GM23338 (cell line): ENCODE results near the gene CENPS. TPM values are rescaled to one million over a fixed set of nuclear protein-coding genes. Genes with fewer than 3 reads are reported as not detected.
A peak's percentile ranks its signal among the peaks of the same experiment; 100 is the strongest.

Experiments
- ATAC-seq: fragments of 200-7000 bp; cut with Tn5 transposase; 3 replicates; pipeline ENCODE4 v1.9.1; 2020
- DNase-seq: peaks from one replicate; pipeline ENCODE4 v3.0.0-alpha.2; 2015; ENCODE audit warnings: low spot score
- H2AFZ ChIP-seq: fragments of 200-600 bp; sonication (generic); 2 replicates; pipeline ENCODE4 v1.8.0; 2016; ENCODE audit warnings: antibody characterized with exemption, mild to moderate bottlenecking, moderate library complexity
- H3F3A ChIP-seq: fragments of 200-600 bp; sonication (generic); replicated peaks from 2 replicates; pipeline ENCODE4 v1.8.0; 2017; ENCODE audit warnings: antibody characterized with exemption, mixed run types, low read depth
- H3K27ac ChIP-seq: fragments of 200-600 bp; sonication (generic); 2 replicates; pipeline ENCODE4 v1.6.1; 2016; ENCODE audit warnings: low read depth
- H3K27me3 ChIP-seq: fragments of 200-600 bp; sonication (generic); 2 replicates; pipeline ENCODE4 v1.8.0; 2016; ENCODE audit warnings: mild to moderate bottlenecking, mixed run types, moderate library complexity; ENCODE audit not compliant: insufficient read depth
- H3K36me3 ChIP-seq: fragments of 200-600 bp; sonication (generic); 2 replicates; pipeline ENCODE4 v1.8.0; 2016; ENCODE audit warnings: mild to moderate bottlenecking; ENCODE audit not compliant: insufficient read depth
- H3K4me1 ChIP-seq: fragments of 200-600 bp; sonication (generic); 2 replicates; pipeline ENCODE4 v1.8.0; 2016; ENCODE audit warnings: mild to moderate bottlenecking, moderate library complexity; ENCODE audit not compliant: insufficient read depth
- H3K4me2 ChIP-seq: fragments of 200-600 bp; sonication (generic); 2 replicates; pipeline ENCODE4 v1.7.1; 2017; ENCODE audit warnings: mixed run types
- H3K4me3 ChIP-seq: fragments of 200-600 bp; sonication (generic); 2 replicates; pipeline ENCODE4 v1.6.1; 2016; ENCODE audit warnings: mixed run types
- H3K79me2 ChIP-seq: fragments of 200-600 bp; sonication (generic); replicated peaks from 2 replicates; pipeline ENCODE4 v1.8.0; 2017; ENCODE audit warnings: mild to moderate bottlenecking; ENCODE audit not compliant: insufficient read depth
- H3K9me2 ChIP-seq: fragments of 200-600 bp; sonication (generic); 2 replicates; pipeline ENCODE4 v1.8.0; 2017; ENCODE audit not compliant: insufficient read depth
- H4K20me1 ChIP-seq: fragments of 200-600 bp; sonication (generic); replicated peaks from 2 replicates; pipeline ENCODE4 v1.8.0; 2017; ENCODE audit warnings: mild to moderate bottlenecking; ENCODE audit not compliant: insufficient read depth
- H3K27ac Mint-ChIP-seq: 2 replicates; pipeline ENCODE4 v1.8.0; 2020; ENCODE audit warnings: inconsistent platforms, mild to moderate bottlenecking, moderate library complexity, mixed read lengths
- H3K27me3 Mint-ChIP-seq: 3 replicates; pipeline ENCODE4 v1.8.0; 2022; ENCODE audit warnings: low read depth, mild to moderate bottlenecking, moderate library complexity, mixed read lengths, inconsistent platforms; ENCODE audit not compliant: insufficient read depth, poor library complexity
- H3K36me3 Mint-ChIP-seq: 3 replicates; pipeline ENCODE4 v1.8.0; 2021; ENCODE audit warnings: low read depth, mild to moderate bottlenecking, inconsistent platforms, moderate library complexity, mixed read lengths
- H3K4me1 Mint-ChIP-seq: 3 replicates; pipeline ENCODE4 v1.8.0; 2020; ENCODE audit warnings: mild to moderate bottlenecking, inconsistent platforms, mixed read lengths
- H3K4me3 Mint-ChIP-seq: 3 replicates; pipeline ENCODE4 v1.8.0; 2021; ENCODE audit warnings: moderate library complexity, mild to moderate bottlenecking, inconsistent platforms, mixed read lengths
- H3K9me3 Mint-ChIP-seq: 3 replicates; pipeline ENCODE4 v1.8.0; 2020; ENCODE audit warnings: moderate library complexity, mild to moderate bottlenecking, inconsistent platforms, mixed read lengths
- CREB1 ChIP-seq: fragments of 250-450 bp; sonication (Bioruptor Pico); IDR thresholded peaks from 2 replicates; pipeline ENCODE4 v1.5.0; 2020; ENCODE audit warnings: low read depth, mild to moderate bottlenecking, moderate library complexity
- CTCF ChIP-seq, 2 experiments: fragments of 200-600 bp in 1 of 2; sonication (generic) in 1 of 2; conservative IDR thresholded peaks; 2 replicates each; pipeline versions ENCODE4 v1.5.1 to v1.6.1; 2016 to 2017; ENCODE audit warnings: antibody characterized with exemption in 2 of 2, low read depth in 2 of 2, mild to moderate bottlenecking in 2 of 2, moderate library complexity in 1 of 2
- ETS1 ChIP-seq: IDR thresholded peaks from 2 replicates; pipeline ENCODE4 v1.6.1; 2016; ENCODE audit warnings: antibody characterized with exemption
- EZH2 ChIP-seq: fragments of 200-600 bp; sonication (generic); IDR thresholded peaks from one replicate; pipeline ENCODE4 v1.8.0; 2017; ENCODE audit warnings: antibody characterized with exemption, mild to moderate bottlenecking, low read depth; ENCODE audit not compliant: unreplicated experiment
- EZH2phosphoT487 ChIP-seq: fragments of 200-600 bp; sonication (generic); IDR thresholded peaks from one replicate; pipeline ENCODE4 v1.8.1; 2018; ENCODE audit warnings: antibody characterized with exemption; ENCODE audit not compliant: unreplicated experiment
- JUNB ChIP-seq: IDR thresholded peaks from one replicate; pipeline ENCODE4 v1.6.1; 2016; ENCODE audit warnings: antibody characterized with exemption; ENCODE audit not compliant: unreplicated experiment
- NANOG ChIP-seq: IDR thresholded peaks from 2 replicates; pipeline ENCODE4 v1.6.1; 2016; ENCODE audit warnings: antibody characterized with exemption, borderline replicate concordance
- POLR2AphosphoS5 ChIP-seq: IDR thresholded peaks from 2 replicates; pipeline ENCODE4 v1.6.1; 2016; ENCODE audit warnings: antibody characterized with exemption, low read depth
- REST ChIP-seq: IDR thresholded peaks from one replicate; pipeline ENCODE4 v1.6.1; 2018; ENCODE audit warnings: antibody characterized with exemption; ENCODE audit not compliant: unreplicated experiment
- STAT1 ChIP-seq: IDR thresholded peaks from one replicate; pipeline ENCODE4 v1.6.1; 2016; ENCODE audit warnings: antibody characterized with exemption; ENCODE audit not compliant: unreplicated experiment
- ZNF114 ChIP-seq: fragments of 250-450 bp; sonication (Bioruptor Pico); IDR thresholded peaks from 2 replicates; pipeline ENCODE4 v1.5.0; 2020; ENCODE audit warnings: mild to moderate bottlenecking, moderate library complexity
- ZNF331 ChIP-seq: fragments of 250-450 bp; sonication (Bioruptor Pico); IDR thresholded peaks from 2 replicates; pipeline ENCODE4 v1.5.0; 2020; ENCODE audit warnings: low read depth, mild to moderate bottlenecking, moderate library complexity
- long read RNA-seq: library from polyadenylated mRNA; unstranded; transcript quantifications from one replicate; pipeline ENCODE4 v2.0.0, GENCODE V29; 2020; ENCODE audit not compliant: unreplicated experiment
- polyA plus RNA-seq: library from polyadenylated mRNA; unstranded; fragments of >200 nt; fragmentation: Nextera tagmentation; extraction: Ambion mirVana; gene quantifications from 2 replicates; pipeline ENCODE4 v1.2.1, GENCODE V29; 2016
- total RNA-seq: library from RNA; depleted of rRNA; stranded (reverse); fragments of >200 nt; shearing (Covaris generic); gene quantifications from 2 replicates; pipeline ENCODE4 v1.2.3, GENCODE V29; 2014; rRNA removed

Gene CENPS
- total RNA-seq: 4.7 and 8.6 TPM in 2 replicates
- 22.6 and 31.3 TPM in 2 replicates for polyA plus RNA-seq
- long read RNA-seq, transcript CENPS-201 (5 exons, 896 nt): minor isoform, 6 of 17 reads
- long read RNA-seq, transcript CENPS-204 (5 exons, 914 nt): major isoform, 10 of 17 reads
- long read RNA-seq, partial matches to known transcripts: 0 of 17 reads
- long read RNA-seq, other reads (novel, unspliced or antisense): 1 of 17 reads

- no peaks in the 10 kb centered on the region for H3K36me3 ChIP-seq
- peaks cover 10% of the 10 kb centered on the region for H3F3A ChIP-seq
- DNase-seq (peak; percentile 98), ATAC-seq (peak; percentile 92)
- TF ChIP-seq CTCF (conservative IDR thresholded peaks at IDR 0.05; ENCODE audit: low read depth in 2 of 2) (peak; percentile 73 to 92), NANOG (no peak), POLR2AphosphoS5 (peak; percentile 72), ZNF331 (CRISPR knock-in tag) (no peak), CREB1 (peak; percentile 43)
- H3K27ac ChIP-seq: peak within 1 kb of the TSS; percentile 97
- no peaks in the 10 kb centered on the region; the same call in 1 of the 2 replicates for H3K79me2 ChIP-seq
- Mint-ChIP-seq H3K27me3 (peaks cover 11% of the 10 kb centered on the region), H3K4me3 (peak within 1 kb of the TSS; percentile 87), H3K27ac (peak within 1 kb of the TSS; percentile 97), H3K4me1 (peaks cover 15% of the 10 kb centered on the region), H3K36me3 (peaks cover 5% of the 10 kb centered on the region; the same call in 2 of the 3 replicates), H3K9me3 (no peaks in the 10 kb centered on the region)
- H3K9me2 ChIP-seq: no peaks in the 10 kb centered on the region
- H3K4me3 ChIP-seq: peak within 1 kb of the TSS; percentile 82
- no peaks in the 10 kb centered on the region; the same call in 1 of the 2 replicates for H4K20me1 ChIP-seq
- H3K4me2 ChIP-seq: peak within 1 kb of the TSS; percentile 83
- no peaks in the 10 kb centered on the region for H3K4me1 ChIP-seq
- H2AFZ ChIP-seq: peak within 1 kb of the TSS; percentile 97
- H3K27me3 ChIP-seq: no peaks in the 10 kb centered on the region
These were observed at the start of gene CENPS for GRCh38 chr1:10430216-10431069. Gene CENPS, plus strand, starts transcription at chr1:10430433. Its CDS starts 85 bp downstream, at chr1:10430518.

GRCh38 chr1:10380594-10381275 lies 49.5 kb upstream of the CENPS start:
- 0 out of 2 replicates have a peak, but pooled peaks cover 9% of the 10 kb centered on the region for H3F3A ChIP-seq
- DNase-seq: no peak
- H3K4me3 ChIP-seq: no peak overlapping the region
- no peaks in the 10 kb centered on the region for H3K79me2 ChIP-seq
- no peak overlapping the region for H2AFZ ChIP-seq
- no peaks in the 10 kb centered on the region; the same call in none of the 2 replicates for H4K20me1 ChIP-seq
- H3K27ac ChIP-seq: no peak overlapping the region
- H3K9me3 Mint-ChIP-seq: no peaks in the 10 kb centered on the region
- H3K4me1 Mint-ChIP-seq: no peaks in the 10 kb centered on the region
- no peak for ATAC-seq
- peaks cover 5% of the 10 kb centered on the region; the same call in 1 of the 2 replicates for H3K36me3 ChIP-seq
- peaks cover 8% of the 10 kb centered on the region for H3K27me3 Mint-ChIP-seq
- no peaks in the 10 kb centered on the region for H3K9me2 ChIP-seq
- no peak overlapping the region for H3K4me2 ChIP-seq
- H3K36me3 Mint-ChIP-seq: peaks cover 25% of the 10 kb centered on the region
- no peaks in the 10 kb centered on the region for H3K27me3 ChIP-seq
- H3K4me1 ChIP-seq: no peaks in the 10 kb centered on the region
- no peak overlapping the region for H3K4me3 Mint-ChIP-seq
- no peak overlapping the region for H3K27ac Mint-ChIP-seq
- TF ChIP-seq STAT1 (no peak), POLR2AphosphoS5 (no peak), JUNB (no peak), NANOG (no peak), EZH2 (no peak), REST (no peak), ETS1 (no peak), EZH2phosphoT487 (no peak), ZNF114 (CRISPR knock-in tag) (no peak), ZNF331 (CRISPR knock-in tag) (no peak)
